ENCODE results near the gene CSMD2.

Gene CSMD2

DNA sequence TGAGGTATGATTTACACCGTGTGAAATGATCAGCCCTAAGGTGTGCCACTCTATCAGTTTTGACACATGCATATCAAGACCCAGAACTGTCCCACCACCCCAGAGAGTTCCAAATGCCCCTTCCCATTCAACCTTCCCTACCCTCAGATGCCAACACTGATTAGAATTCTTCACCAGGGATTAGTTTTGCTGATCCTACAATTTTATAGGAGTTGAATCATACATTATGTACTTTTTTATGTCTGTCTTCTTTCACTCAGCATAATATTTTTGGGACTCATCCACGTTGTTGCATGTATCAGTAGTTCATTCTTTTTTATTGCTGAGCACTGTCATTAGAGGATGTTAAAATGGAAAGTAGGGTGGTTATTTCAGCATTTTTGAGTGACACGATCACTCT is 514.3 kb downstream of the CSMD2 start:
- Histone ChIP-seq H3K27ac (no peak overlapping the region), H3K36me3 (no peaks in the 10 kb centered on the region), H3K9me3 (ENCODE audit: severe bottlenecking) (no peaks in the 10 kb centered on the region), H3K4me3 (ENCODE audit: low read depth, low read length) (no peak overlapping the region), H3K27me3 (ENCODE audit: insufficient read depth, low read depth, severe bottlenecking) (peaks cover 89% of the 10 kb centered on the region)
- TF ChIP-seq CTCF (IDR thresholded peaks at IDR 0.05; ENCODE audit: low read depth, low read length) = no peak
- DNase-seq = no peak

GRCh38 chr1:33649759-33650158 is 515.3 kb downstream of the CSMD2 start:
- no peaks in the 10 kb centered on the region for H3K9me3 ChIP-seq (ENCODE audit: severe bottlenecking)
- TF ChIP-seq CTCF (IDR thresholded peaks at IDR 0.05; ENCODE audit: low read depth, low read length) = no peak
- peaks cover 87% of the 10 kb centered on the region for H3K27me3 ChIP-seq (ENCODE audit: insufficient read depth, low read depth, severe bottlenecking)
- H3K4me3 ChIP-seq (ENCODE audit: low read depth, low read length) = no peak overlapping the region
- H3K27ac ChIP-seq = no peak overlapping the region
- H3K36me3 ChIP-seq = no peaks in the 10 kb centered on the region
- DNase-seq = no peak

DNA sequence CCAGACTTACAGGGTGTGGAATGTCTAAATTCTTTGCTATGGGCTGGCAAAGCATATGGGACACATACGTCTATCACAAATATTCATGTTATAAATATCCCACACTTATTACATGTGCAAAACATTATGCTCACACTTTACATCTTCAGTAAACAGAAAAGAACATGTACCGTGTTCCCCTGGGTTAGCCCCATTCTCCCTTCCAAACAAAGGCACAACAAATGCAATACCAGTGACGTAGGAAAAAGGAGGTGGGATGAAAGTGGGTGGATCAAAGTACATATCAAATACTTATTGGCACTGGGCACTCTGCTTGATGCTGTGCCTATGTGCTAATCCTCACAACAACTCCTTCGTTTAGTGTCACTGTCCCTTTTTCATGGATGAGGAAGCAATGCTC is 521.8 kb downstream of the CSMD2 start:
- Histone ChIP-seq H3K27ac (no peak overlapping the region), H3K4me3 (ENCODE audit: low read depth, low read length) (no peak overlapping the region), H3K27me3 (ENCODE audit: insufficient read depth, low read depth, severe bottlenecking) (peaks cover 86% of the 10 kb centered on the region), H3K9me3 (ENCODE audit: severe bottlenecking) (no peaks in the 10 kb centered on the region), H3K36me3 (no peaks in the 10 kb centered on the region)
- DNase-seq = no peak
- no peak for TF ChIP-seq CTCF (IDR thresholded peaks at IDR 0.05; ENCODE audit: low read depth, low read length)

- Histone ChIP-seq H3K9me3 (ENCODE audit: severe bottlenecking) (no peaks in the 10 kb centered on the region), H3K27me3 (ENCODE audit: insufficient read depth, low read depth, severe bottlenecking) (peaks cover 86% of the 10 kb centered on the region), H3K36me3 (no peaks in the 10 kb centered on the region), H3K4me3 (ENCODE audit: low read depth, low read length) (no peak overlapping the region), H3K27ac (no peak overlapping the region)
- peak; percentile 49 for TF ChIP-seq CTCF (IDR thresholded peaks at IDR 0.05; ENCODE audit: low read depth, low read length)
- DNase-seq = no peak
Measured at GRCh38 chr1:33641104-33641830, 523.8 kb downstream of the CSMD2 start.

GRCh38 chr1:33640114-33640660 is 524.8 kb downstream of the CSMD2 start:
- TF ChIP-seq CTCF (IDR thresholded peaks at IDR 0.05; ENCODE audit: low read depth, low read length) = no peak
- no peak for DNase-seq
- Histone ChIP-seq H3K4me3 (ENCODE audit: low read depth, low read length) (no peak overlapping the region), H3K27me3 (ENCODE audit: insufficient read depth, low read depth, severe bottlenecking) (peaks cover 87% of the 10 kb centered on the region), H3K36me3 (no peaks in the 10 kb centered on the region), H3K27ac (no peak overlapping the region), H3K9me3 (ENCODE audit: severe bottlenecking) (no peaks in the 10 kb centered on the region)

Data from WERI-Rb-1 (cell line).